MM.1S (cell line): ENCODE measurements around the gene ATIC.

Experiments used
- DNase-seq: peaks from one replicate; pipeline ENCODE4 v3.0.0-alpha.2; 2015
- H2AFZ ChIP-seq: fragments of 300-600 bp; sonication (generic); 2 replicates; pipeline ENCODE4 v1.6.0; 2016; ENCODE audit warnings: antibody characterized with exemption, low read length
- H3F3A ChIP-seq: fragments of 300-600 bp; sonication (generic); 2 replicates; pipeline ENCODE4 v1.6.1; 2016; ENCODE audit warnings: mild to moderate bottlenecking, antibody characterized with exemption, low read length, moderate library complexity, mixed read lengths; ENCODE audit not compliant: insufficient read depth
- H3K27ac ChIP-seq: fragments of 300-600 bp; sonication (generic); 2 replicates; pipeline ENCODE4 v1.5.1; 2016; ENCODE audit warnings: mild to moderate bottlenecking, low read length
- H3K27me3 ChIP-seq: fragments of 300-600 bp; sonication (generic); replicated peaks from 2 replicates; pipeline ENCODE4 v1.6.0; 2016; ENCODE audit warnings: low read length; ENCODE audit not compliant: insufficient read depth
- H3K36me3 ChIP-seq: fragments of 300-600 bp; sonication (generic); replicated peaks from 2 replicates; pipeline ENCODE4 v1.6.1; 2016; ENCODE audit warnings: mild to moderate bottlenecking, low read length, mixed read lengths; ENCODE audit not compliant: insufficient read depth
- H3K4me1 ChIP-seq: fragments of 300-600 bp; sonication (generic); 2 replicates; pipeline ENCODE4 v1.6.1; 2016; ENCODE audit warnings: low read length, mixed read lengths
- H3K4me2 ChIP-seq: fragments of 300-600 bp; sonication (generic); 2 replicates; pipeline ENCODE4 v1.6.0; 2016; ENCODE audit warnings: low read depth, low read length
- H3K4me3 ChIP-seq: fragments of 300-600 bp; sonication (generic); 2 replicates; pipeline ENCODE4 v1.5.1; 2016; ENCODE audit warnings: low read length, mixed read lengths
- H3K79me2 ChIP-seq: fragments of 300-600 bp; sonication (generic); 2 replicates; pipeline ENCODE4 v1.6.1; 2016; ENCODE audit warnings: mixed run types, low read length, mixed read lengths
- H3K9ac ChIP-seq: fragments of 300-600 bp; sonication (generic); 2 replicates; pipeline ENCODE4 v1.6.1; 2016; ENCODE audit warnings: low read length, mixed read lengths
- H3K9me2 ChIP-seq: fragments of 300-600 bp; sonication (generic); replicated peaks from 2 replicates; pipeline ENCODE4 v1.6.1; 2016; ENCODE audit warnings: mild to moderate bottlenecking, low read length, mixed read lengths; ENCODE audit not compliant: insufficient read depth
- H3K9me3 ChIP-seq: fragments of 300-600 bp; sonication (generic); replicated peaks from 2 replicates; pipeline ENCODE4 v1.6.1; 2016; ENCODE audit warnings: mild to moderate bottlenecking, low read length, mixed read lengths; ENCODE audit not compliant: insufficient read depth
- H4K20me1 ChIP-seq: fragments of 300-600 bp; sonication (generic); 2 replicates; pipeline ENCODE4 v1.6.1; 2016; ENCODE audit warnings: mild to moderate bottlenecking, low read length, moderate library complexity, mixed read lengths; ENCODE audit not compliant: insufficient read depth
- CTCF ChIP-seq: fragments of 300-600 bp; sonication (generic); IDR thresholded peaks from 2 replicates; pipeline ENCODE4 v1.5.1; 2016; ENCODE audit warnings: antibody characterized with exemption, low read length, mixed read lengths
- EZH2 ChIP-seq: fragments of 300-600 bp; sonication (generic); optimal IDR thresholded peaks from 2 replicates; pipeline ENCODE3; 2017; ENCODE audit warnings: low read depth, mild to moderate bottlenecking, antibody characterized with exemption, low read length, mixed read lengths
- EZH2phosphoT487 ChIP-seq: fragments of 300-600 bp; sonication (generic); IDR thresholded peaks from 2 replicates; pipeline ENCODE4 v1.6.1; 2018; ENCODE audit warnings: antibody characterized with exemption, low read length

Gene ATIC

GRCh38 chr2:215390550-215390913 lies 78.7 kb downstream of the ATIC start:
- no peaks in the 10 kb centered on the region for H3K79me2 ChIP-seq
- no peak overlapping the region for H3K4me2 ChIP-seq
- no peaks in the 10 kb centered on the region for H3K36me3 ChIP-seq
- no peak overlapping the region for H3K9ac ChIP-seq
- H3K9me3 ChIP-seq: no peaks in the 10 kb centered on the region
- H3K27ac ChIP-seq: no peak overlapping the region
- no peaks in the 10 kb centered on the region for H3K4me1 ChIP-seq
- no peaks in the 10 kb centered on the region for H3K27me3 ChIP-seq
- no peak for DNase-seq
- H4K20me1 ChIP-seq: no peaks in the 10 kb centered on the region
- no peaks in the 10 kb centered on the region for H3F3A ChIP-seq
- no peaks in the 10 kb centered on the region for H3K9me2 ChIP-seq
- no peak overlapping the region for H3K4me3 ChIP-seq
- H2AFZ ChIP-seq: no peak overlapping the region
- no peak for TF ChIP-seq EZH2
- TF ChIP-seq CTCF: no peak
- no peak for TF ChIP-seq EZH2phosphoT487

- Histone ChIP-seq H3K4me1 (no peaks in the 10 kb centered on the region), H3K27ac (no peak overlapping the region), H3K36me3 (no peaks in the 10 kb centered on the region), H3K9me2 (no peaks in the 10 kb centered on the region), H3K27me3 (no peaks in the 10 kb centered on the region), H4K20me1 (no peaks in the 10 kb centered on the region), H2AFZ (no peak overlapping the region), H3K4me3 (no peak overlapping the region), H3K9me3 (no peaks in the 10 kb centered on the region), H3F3A (no peaks in the 10 kb centered on the region), H3K79me2 (no peaks in the 10 kb centered on the region), H3K9ac (no peak overlapping the region), H3K4me2 (no peak overlapping the region)
- DNase-seq: no peak
- TF ChIP-seq EZH2 (no peak), EZH2phosphoT487 (no peak), CTCF (no peak)
Measured at GRCh38 chr2:215391531-215391930, 79.7 kb downstream of the ATIC start.

GRCh38 chr2:215392164-215392563 lies 80.3 kb downstream of the ATIC start:
- no peak overlapping the region for H3K4me2 ChIP-seq
- H3K4me1 ChIP-seq: no peaks in the 10 kb centered on the region
- H2AFZ ChIP-seq: no peak overlapping the region
- H4K20me1 ChIP-seq: no peaks in the 10 kb centered on the region
- H3K79me2 ChIP-seq: no peaks in the 10 kb centered on the region
- no peak overlapping the region for H3K4me3 ChIP-seq
- H3K9ac ChIP-seq: no peak overlapping the region
- TF ChIP-seq EZH2: no peak
- TF ChIP-seq CTCF: no peak
- H3K27me3 ChIP-seq: no peaks in the 10 kb centered on the region
- H3F3A ChIP-seq: no peaks in the 10 kb centered on the region
- DNase-seq: no peak
- no peaks in the 10 kb centered on the region for H3K36me3 ChIP-seq
- H3K27ac ChIP-seq: no peak overlapping the region
- no peaks in the 10 kb centered on the region for H3K9me2 ChIP-seq
- H3K9me3 ChIP-seq: no peaks in the 10 kb centered on the region
